SJCRH30 (cell line): ENCODE data around the gene DKC1. TPM values are rescaled to one million over a fixed set of nuclear protein-coding genes. Genes with fewer than 3 reads are reported as not detected.

ENCODE experiments used
- DNase-seq, 2 experiments: peaks; one replicate each; pipeline ENCODE4 v3.0.0-alpha.2; 2015 to 2020
- H3K27ac ChIP-seq: fragments of 250-450 bp; sonication (Bioruptor Pico); 2 replicates; pipeline ENCODE4 v1.5.1; 2020; ENCODE audit warnings: mild to moderate bottlenecking, moderate library complexity
- H3K27me3 ChIP-seq: fragments of 250-450 bp; sonication (Bioruptor Pico); 2 replicates; pipeline ENCODE4 v1.5.1; 2020; ENCODE audit warnings: mild to moderate bottlenecking, moderate library complexity
- H3K36me3 ChIP-seq: fragments of 250-450 bp; sonication (Bioruptor Pico); 2 replicates; pipeline ENCODE4 v1.5.1; 2020; ENCODE audit warnings: mild to moderate bottlenecking, moderate library complexity
- H3K4me1 ChIP-seq: fragments of 250-450 bp; sonication (Bioruptor Pico); 2 replicates; pipeline ENCODE4 v1.5.1; 2020; ENCODE audit warnings: mild to moderate bottlenecking, moderate library complexity
- H3K4me3 ChIP-seq: fragments of 250-450 bp; sonication (Bioruptor Pico); 2 replicates; pipeline ENCODE4 v1.5.1; 2020; ENCODE audit warnings: mild to moderate bottlenecking, moderate library complexity
- H3K9me3 ChIP-seq: fragments of 250-450 bp; sonication (Bioruptor Pico); replicated peaks from 2 replicates; pipeline ENCODE4 v1.5.1; 2020; ENCODE audit warnings: mild to moderate bottlenecking, moderate library complexity
- total RNA-seq: library from RNA; depleted of rRNA; stranded (reverse); fragments of >200 nt; shearing (Covaris generic); gene quantifications from 2 replicates; pipeline ENCODE4 v1.2.3, GENCODE V29; 2014

The DKC1 gene
- total RNA-seq, 1 experiment from 2014 or later: 97.8 TPM

DNA sequence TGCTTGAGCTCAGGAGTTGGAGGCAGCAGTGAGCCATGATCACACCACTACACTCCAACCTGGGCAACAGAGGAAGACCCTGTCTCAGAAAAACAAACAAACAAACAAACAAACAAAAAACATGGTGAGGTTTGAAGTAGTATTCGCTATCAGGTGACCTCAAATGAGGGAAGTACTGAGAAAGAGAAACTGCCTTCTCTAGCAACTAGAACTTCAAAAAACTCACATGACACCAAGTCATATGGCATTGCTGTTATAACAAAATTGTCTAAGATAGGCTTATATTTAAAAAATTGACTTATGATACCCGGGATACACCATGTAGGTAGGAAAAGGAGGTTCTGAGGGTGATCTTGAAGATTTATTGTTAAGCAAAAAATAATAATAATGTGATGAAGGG lies 32.4 kb downstream of the DKC1 start:
- Histone ChIP-seq H3K4me1 (peaks cover 7% of the 10 kb centered on the region; the same call in 1 of the 2 replicates), H3K9me3 (no peaks in the 10 kb centered on the region), H3K4me3 (no peak overlapping the region), H3K27me3 (no peaks in the 10 kb centered on the region), H3K36me3 (no peaks in the 10 kb centered on the region), H3K27ac (no peak overlapping the region)
- no peak for DNase-seq

DNA sequence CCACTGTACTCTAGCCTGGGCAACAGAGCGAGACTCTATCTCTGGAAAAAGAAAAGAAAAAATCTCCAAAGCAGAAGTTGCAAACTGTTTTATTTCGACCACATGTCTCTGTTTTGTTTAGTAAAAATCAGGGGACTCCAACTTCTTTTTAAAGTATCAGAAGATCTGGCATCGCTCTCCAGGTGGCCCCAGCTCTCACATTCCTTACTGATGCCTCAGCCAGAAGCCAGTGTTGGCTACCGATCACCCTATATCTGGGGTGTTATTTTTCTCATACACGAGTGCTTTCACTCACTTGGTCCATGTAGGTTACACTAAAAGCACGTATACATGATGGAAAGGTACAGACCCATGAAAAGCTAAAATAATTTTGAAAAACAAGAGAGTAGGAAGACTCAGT lies 34.3 kb downstream of the DKC1 start:
- no peaks in the 10 kb centered on the region for H3K9me3 ChIP-seq
- DNase-seq: no peak
- H3K27me3 ChIP-seq: no peaks in the 10 kb centered on the region
- no peaks in the 10 kb centered on the region for H3K36me3 ChIP-seq
- peaks cover 10% of the 10 kb centered on the region; the same call in 1 of the 2 replicates for H3K4me1 ChIP-seq
- H3K27ac ChIP-seq: no peak overlapping the region
- H3K4me3 ChIP-seq: no peak overlapping the region

DNA sequence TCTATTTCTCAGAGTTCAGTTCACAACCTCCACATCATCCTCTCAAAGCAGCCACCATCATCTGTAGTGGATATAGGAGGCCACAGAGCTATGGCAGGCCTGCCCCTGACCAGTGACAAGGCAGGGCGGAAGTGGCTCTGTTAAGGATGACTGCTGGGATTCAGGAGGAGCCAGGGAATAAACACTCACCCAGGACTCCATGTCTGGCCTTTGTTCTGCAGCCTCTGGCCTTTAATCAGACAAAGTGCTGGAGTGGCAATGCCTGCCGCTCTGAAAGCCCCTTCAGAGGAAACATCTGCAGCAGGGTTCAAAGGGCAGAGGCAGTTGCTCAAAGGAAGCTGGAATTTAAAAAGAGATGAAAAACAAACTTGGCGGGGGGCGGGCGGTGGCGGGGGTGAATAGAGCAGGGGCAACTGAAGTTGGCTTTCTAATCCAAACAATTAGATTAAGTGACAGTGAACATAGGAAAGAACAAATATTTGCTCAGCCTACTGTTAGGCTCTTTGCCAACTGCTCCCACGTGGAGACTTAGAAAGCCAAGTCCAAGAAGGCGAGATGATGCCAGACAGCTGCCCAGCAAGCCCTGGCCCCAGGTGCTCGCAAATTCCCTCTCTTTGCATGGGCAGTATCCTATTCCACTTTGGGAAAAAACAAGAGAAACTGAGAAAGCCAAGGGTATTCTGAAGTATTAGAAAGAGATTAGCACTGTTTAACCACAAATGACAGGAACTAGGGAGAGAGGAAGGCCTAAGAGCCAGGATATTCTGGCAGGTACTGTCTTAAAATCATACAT lies 37.1 kb downstream of the DKC1 start:
- H3K9me3 ChIP-seq: no peaks in the 10 kb centered on the region
- DNase-seq: peak; percentile 67 to 71
- no peaks in the 10 kb centered on the region for H3K27me3 ChIP-seq
- H3K27ac ChIP-seq: no peak overlapping the region
- H3K36me3 ChIP-seq: no peaks in the 10 kb centered on the region
- peaks cover 10% of the 10 kb centered on the region; the same call in 1 of the 2 replicates for H3K4me1 ChIP-seq
- no peak overlapping the region for H3K4me3 ChIP-seq

DNA sequence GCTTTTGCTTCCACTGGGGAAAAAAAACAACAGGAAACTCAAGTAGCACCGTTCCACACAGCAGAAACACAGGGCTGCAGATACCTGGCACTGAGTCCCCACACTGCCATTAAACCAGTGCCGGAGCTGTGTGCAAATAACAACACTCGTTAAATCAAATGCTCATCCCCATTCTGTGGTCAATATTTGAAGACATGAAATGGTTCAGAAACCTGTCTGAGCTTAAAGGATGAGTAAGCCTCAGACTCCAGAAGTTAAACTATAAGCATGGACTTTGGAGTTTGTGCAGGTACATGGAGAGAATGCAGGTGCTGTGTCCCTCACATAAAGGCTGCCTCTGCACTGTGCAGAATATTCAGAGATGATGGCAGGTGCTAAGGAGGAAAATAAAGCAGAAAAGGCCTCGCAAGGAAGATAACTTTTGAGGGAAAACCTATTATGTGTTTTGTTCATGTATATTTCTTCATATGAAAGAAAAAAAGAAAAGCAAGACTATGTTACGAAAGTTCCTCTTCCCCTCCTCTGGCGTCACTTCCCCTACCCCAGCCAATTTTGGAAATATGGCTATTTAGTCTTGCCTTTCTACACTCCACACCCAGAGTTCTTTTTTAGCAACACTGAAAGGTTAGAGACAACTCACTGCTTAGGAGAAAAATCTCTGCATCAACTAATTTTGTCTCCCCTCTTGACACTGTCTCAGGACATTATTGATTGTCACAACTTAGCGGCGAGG lies 38.0 kb downstream of the DKC1 start:
- Histone ChIP-seq H3K27ac (no peak overlapping the region), H3K4me3 (no peak overlapping the region), H3K4me1 (peaks cover 10% of the 10 kb centered on the region; the same call in 1 of the 2 replicates), H3K27me3 (no peaks in the 10 kb centered on the region), H3K9me3 (no peaks in the 10 kb centered on the region), H3K36me3 (no peaks in the 10 kb centered on the region)
- no peak for DNase-seq

DNA sequence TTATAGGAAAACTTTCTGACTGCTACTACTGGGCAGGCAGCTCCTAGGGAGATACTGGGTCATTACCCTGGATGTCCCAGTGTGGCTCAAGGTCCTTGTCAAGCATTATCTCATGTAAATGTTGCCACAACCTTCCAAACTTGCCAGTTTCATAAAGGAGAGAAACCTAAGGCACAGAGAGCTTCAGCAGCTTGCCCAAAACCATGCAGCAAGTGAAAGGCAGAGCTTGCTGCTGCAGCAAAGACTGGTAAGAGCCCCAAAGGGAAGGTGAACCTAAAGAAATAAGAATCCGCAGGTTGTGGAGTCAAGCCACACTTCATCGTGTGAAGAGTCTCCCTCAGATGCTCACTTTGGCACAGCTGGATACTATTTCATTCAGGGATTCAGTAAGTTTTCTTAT lies 40.3 kb downstream of the DKC1 start:
- Histone ChIP-seq H3K27ac (no peak overlapping the region), H3K4me3 (no peak overlapping the region), H3K27me3 (no peaks in the 10 kb centered on the region), H3K4me1 (peaks cover 10% of the 10 kb centered on the region; the same call in 1 of the 2 replicates), H3K9me3 (no peaks in the 10 kb centered on the region), H3K36me3 (no peaks in the 10 kb centered on the region)
- no peak for DNase-seq

DNA sequence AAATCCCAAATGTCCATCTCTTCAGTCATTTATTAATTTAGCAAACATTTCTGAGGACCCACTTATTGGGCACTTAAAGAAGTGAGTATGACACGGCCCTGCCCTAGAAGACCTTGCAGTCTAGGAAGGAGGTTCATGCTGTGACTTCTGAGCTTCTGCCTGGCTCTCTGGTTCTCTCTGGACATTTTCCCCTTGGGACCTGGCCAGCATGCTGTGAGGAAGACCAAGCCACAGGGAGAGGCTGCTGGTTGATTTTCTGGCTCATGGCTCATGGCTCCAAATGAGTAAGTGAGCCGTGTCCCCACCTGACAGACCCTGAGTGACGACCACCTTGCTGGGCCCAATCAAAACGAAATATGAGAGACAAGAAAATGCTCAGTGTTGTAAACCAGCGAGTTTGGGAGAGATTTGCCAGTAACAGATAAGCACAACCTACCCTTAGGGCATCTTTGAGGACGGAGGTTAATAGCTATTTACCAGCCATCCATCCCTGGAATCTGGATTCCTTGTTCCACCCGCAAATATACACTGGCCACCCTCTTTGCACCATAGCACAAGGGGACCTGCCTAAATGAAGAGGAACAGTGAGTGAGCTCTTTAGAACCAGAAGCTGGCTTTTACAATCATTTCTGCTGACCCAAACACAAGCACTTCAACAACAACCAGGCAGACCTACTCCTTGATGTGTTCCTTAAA lies 41.7 kb downstream of the DKC1 start:
- Histone ChIP-seq H3K9me3 (no peaks in the 10 kb centered on the region), H3K4me1 (peaks cover 7% of the 10 kb centered on the region; the same call in 1 of the 2 replicates), H3K4me3 (no peak overlapping the region), H3K27ac (no peak overlapping the region), H3K27me3 (no peaks in the 10 kb centered on the region), H3K36me3 (no peaks in the 10 kb centered on the region)
- no peak for DNase-seq

DNA sequence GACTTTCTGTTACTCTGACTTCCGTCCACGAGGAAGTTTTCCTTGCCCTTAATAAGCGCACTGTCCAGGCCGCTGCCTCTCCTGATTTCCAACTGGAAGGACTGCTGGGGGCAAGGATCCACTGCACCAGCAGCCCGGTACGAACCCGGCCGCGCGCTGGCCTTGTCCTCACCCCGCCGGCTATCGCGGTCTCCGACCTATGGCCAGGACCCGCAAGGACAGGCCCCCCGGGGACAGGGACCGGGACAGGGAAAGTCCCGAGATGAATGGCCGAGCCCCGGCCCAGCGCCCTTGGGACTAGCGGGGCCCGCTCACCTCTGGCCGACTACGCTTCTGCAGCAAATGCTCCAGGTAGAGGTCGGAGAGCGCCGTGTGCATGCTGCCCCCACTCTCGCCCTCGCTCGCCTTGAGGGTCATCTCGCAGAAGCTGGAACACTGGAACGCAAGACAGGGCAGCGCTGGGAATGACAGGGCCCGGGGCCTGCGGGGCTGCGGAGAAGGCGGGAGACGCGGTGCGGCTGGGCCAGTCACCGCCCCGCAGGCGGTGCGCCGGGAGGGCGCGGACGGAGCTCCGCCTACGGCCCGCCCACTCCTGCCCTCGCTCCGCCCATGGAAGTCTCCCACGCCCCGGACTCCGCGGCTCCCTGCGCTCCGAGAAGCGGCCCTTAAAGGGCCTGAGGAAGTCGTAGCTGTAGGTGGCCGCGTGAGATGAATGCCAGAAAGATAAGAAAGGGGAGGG lies 42.5 kb downstream of the DKC1 start, which contains the start of gene MPP1:
MPP1 (minus strand) TSS at position 529 of the 739 bp plus-strand sequence; CDS start at position 417, 112 bp downstream.
- DNase-seq: no peak
- no peaks in the 10 kb centered on the region for H3K9me3 ChIP-seq
- H3K36me3 ChIP-seq: no peaks in the 10 kb centered on the region
- peaks cover 2% of the 10 kb centered on the region; the same call in 1 of the 2 replicates for H3K4me1 ChIP-seq
- H3K4me3 ChIP-seq: no peak within 1 kb of the TSS
- H3K27me3 ChIP-seq: no peaks in the 10 kb centered on the region
- H3K27ac ChIP-seq: no peak within 1 kb of the TSS

DNA sequence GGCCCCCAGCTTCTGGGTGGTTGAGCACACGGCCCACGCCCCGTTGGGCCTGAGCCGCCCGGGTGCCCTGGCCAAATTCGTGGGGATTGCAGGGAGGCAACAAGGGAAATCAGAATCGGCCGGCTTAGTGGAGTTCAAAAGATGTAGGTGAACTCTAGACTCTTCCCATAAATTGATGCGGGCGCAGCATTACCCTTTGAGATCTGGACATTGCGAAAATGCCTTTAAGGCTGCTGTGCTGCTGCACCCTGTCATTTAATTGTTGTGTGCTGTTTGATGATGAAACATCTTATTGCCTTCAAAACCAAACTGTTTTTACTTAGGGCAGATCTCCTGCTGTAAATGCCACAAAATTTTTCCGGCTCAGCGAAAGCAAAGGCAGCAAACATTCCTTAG lies 43.0 kb downstream of the DKC1 start:
- DNase-seq: no peak
- Histone ChIP-seq H3K27me3 (no peaks in the 10 kb centered on the region), H3K4me1 (no peaks in the 10 kb centered on the region), H3K36me3 (no peaks in the 10 kb centered on the region), H3K27ac (no peak overlapping the region), H3K4me3 (no peak overlapping the region), H3K9me3 (no peaks in the 10 kb centered on the region)

DNA sequence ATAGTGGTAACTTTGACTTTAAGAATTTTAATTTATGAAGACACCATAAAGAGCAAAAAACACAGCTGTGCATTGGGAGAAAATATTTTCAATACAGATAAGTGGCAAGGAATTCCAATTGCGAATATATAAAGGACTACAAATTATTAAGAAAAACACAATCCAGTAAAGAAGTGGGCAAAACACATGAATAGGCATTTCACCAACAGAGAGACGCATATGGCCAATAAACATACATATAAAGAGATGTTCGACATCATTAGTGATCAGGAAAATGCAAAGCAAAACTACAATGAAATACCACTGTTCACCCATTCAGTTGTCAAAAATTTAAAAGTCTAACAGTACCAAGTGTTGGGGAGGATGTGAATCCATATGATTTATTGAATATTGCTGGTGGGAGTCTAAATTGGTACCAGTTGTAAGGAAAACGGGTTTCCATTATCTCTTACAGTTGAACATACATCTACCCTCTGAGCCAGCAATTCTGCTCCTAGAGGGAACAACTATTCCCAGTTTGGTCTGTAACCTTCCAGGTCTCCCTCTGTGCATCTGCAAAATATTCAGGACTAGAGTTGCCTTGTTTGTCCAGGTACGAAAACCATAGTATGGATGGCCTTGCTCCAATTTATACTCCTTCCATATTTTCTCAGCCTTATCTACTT lies 44.3 kb downstream of the DKC1 start:
- H3K4me1 ChIP-seq: no peaks in the 10 kb centered on the region
- H3K27ac ChIP-seq: no peak overlapping the region
- no peaks in the 10 kb centered on the region for H3K9me3 ChIP-seq
- no peak for DNase-seq
- H3K27me3 ChIP-seq: no peaks in the 10 kb centered on the region
- no peaks in the 10 kb centered on the region for H3K36me3 ChIP-seq
- no peak overlapping the region for H3K4me3 ChIP-seq

DNA sequence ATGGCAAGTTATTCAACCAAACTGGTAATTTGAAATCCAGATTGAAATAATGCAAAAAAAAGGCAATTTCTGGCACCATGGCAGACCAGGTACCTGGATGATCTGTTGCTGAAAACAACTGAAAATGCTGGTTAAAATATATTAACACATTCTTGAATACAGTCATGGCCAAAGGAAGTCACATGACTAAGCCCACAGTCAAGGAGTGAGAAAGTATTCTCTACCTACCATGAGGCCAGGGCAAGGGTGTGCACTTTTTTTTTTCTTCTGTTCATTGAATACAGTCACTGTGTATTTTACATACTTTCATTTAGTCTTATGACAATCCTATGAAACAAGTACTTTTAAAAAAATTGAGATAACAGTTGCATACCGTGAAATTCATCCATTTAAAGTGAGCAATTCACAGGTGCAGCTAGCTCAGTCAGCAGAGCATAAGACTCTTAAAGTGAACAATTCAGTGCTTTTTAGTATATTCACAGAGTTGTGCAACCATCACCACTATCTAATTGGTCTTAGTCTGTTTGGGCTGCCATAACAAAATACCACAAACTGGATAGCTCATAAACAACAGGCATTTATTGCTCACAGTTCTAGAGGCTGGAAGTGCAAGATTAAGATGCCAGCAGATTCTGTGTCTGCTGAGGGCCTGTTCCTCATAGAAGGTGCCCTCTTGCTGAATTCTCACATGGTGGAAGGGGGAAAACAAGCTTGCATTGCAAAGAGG lies 47.4 kb downstream of the DKC1 start:
- no peaks in the 10 kb centered on the region for H3K27me3 ChIP-seq
- no peaks in the 10 kb centered on the region for H3K4me1 ChIP-seq
- H3K4me3 ChIP-seq: no peak overlapping the region
- DNase-seq: no peak
- H3K9me3 ChIP-seq: no peaks in the 10 kb centered on the region
- H3K27ac ChIP-seq: no peak overlapping the region
- H3K36me3 ChIP-seq: no peaks in the 10 kb centered on the region

DNA sequence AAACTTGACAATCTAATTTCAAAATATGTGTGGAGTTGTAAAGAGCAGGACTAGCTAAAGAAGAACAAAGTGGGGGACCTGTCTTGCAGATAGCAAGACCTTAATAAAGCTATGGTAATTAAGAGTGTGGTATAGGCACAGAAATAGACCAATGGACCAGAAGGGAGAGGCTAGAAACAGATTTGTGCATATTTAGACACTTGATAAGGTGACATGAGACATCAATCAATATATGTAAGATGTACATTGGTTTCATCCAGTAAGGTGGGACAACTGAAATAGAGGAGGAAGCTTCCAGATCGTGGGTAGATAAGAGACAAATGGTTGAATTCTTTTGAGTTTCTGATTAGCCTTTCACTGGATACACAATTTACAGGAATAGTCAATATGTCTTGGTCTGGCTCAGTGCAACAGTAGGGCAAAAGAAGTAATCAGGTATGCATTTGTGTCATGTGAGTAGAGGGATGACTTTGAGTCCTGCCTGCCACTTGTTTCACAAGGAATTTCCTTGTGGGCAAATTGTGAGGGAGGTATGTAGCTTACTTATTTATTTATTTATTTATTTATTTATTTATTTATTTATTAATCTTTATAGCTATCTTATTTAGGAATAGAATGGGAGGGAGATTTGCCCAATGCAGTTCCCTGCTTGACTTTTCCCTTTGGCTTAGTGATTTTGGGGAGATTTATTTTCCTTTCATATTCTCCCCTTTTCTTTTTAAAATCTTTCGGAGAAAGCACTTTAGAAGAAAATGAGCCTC lies 49.9 kb downstream of the DKC1 start:
- no peaks in the 10 kb centered on the region for H3K36me3 ChIP-seq
- no peaks in the 10 kb centered on the region for H3K4me1 ChIP-seq
- DNase-seq: no peak
- no peak overlapping the region for H3K4me3 ChIP-seq
- no peaks in the 10 kb centered on the region for H3K27me3 ChIP-seq
- no peak overlapping the region for H3K27ac ChIP-seq
- no peaks in the 10 kb centered on the region for H3K9me3 ChIP-seq

DNA sequence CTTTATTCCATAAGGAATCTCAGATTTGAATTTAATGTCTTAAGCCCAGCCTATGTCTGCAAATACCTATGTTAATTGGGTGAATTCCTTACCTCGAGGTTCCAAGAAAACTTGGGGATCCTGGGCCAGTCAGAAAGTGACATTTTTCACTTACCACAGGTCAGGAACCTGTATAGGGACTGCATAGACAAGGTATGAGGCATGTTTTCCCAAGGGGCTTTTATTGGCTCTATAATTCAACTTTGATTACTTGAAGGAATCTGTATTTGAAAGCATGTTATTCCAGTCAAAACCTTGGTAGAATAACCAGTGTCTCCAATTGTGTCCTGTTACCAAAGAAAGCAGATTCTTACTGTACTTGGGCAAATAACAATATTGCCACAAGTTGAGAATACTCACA lies 51.1 kb downstream of the DKC1 start:
- Histone ChIP-seq H3K27ac (no peak overlapping the region), H3K36me3 (no peaks in the 10 kb centered on the region), H3K4me1 (no peaks in the 10 kb centered on the region), H3K27me3 (no peaks in the 10 kb centered on the region), H3K9me3 (no peaks in the 10 kb centered on the region), H3K4me3 (no peak overlapping the region)
- DNase-seq: no peak

DNA sequence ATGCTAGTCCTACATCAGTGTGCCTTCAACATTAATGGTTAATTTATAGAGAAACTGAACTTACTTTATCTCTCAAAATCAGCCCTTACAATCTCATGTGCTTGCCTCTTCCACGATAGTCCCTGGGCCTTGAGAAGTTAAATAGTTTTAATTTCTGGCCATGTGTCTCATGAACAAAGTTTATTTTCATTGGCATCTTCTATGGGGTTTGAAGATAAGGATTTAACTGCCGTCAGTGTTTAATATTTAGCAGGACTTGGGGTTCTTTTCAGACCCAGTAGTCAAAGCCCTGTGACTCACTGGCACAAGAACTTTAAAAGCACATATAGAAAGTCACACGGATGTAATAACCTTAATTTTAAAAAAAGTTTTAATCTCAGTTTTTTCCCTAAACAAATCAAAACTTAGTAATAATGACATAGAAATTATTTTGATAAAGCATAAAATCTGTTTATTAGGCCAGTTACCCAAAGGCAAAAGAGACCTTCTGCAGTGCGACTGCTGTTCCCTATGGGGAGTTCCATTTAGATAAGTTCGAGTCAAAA lies 52.7 kb downstream of the DKC1 start:
- no peaks in the 10 kb centered on the region for H3K4me1 ChIP-seq
- H3K9me3 ChIP-seq: no peaks in the 10 kb centered on the region
- no peak for DNase-seq
- H3K27me3 ChIP-seq: no peaks in the 10 kb centered on the region
- no peaks in the 10 kb centered on the region for H3K36me3 ChIP-seq
- H3K4me3 ChIP-seq: no peak overlapping the region
- H3K27ac ChIP-seq: no peak overlapping the region
